ENCODE results near the gene SLC25A25.

DNA sequence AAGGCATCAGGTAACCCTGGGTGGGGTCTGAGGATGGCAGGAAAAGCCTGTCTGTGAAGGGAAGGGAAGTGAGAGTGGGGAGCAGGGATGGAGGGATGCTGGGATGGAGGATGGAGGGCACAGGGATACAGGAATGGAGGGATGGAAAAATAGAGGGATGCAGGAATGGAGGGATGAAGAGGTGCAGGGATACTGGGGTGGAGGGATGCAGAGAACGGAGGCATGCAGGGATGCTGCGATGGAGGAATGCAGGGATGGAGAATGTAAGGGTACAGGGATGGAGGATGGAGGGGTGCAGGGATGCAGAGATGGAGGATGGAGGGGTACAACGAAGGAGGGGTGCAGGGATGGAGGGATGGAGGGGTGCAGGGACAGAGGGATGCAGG, 50.4 kb downstream of the SLC25A25 start:
- TF ChIP-seq, protein P1, sequence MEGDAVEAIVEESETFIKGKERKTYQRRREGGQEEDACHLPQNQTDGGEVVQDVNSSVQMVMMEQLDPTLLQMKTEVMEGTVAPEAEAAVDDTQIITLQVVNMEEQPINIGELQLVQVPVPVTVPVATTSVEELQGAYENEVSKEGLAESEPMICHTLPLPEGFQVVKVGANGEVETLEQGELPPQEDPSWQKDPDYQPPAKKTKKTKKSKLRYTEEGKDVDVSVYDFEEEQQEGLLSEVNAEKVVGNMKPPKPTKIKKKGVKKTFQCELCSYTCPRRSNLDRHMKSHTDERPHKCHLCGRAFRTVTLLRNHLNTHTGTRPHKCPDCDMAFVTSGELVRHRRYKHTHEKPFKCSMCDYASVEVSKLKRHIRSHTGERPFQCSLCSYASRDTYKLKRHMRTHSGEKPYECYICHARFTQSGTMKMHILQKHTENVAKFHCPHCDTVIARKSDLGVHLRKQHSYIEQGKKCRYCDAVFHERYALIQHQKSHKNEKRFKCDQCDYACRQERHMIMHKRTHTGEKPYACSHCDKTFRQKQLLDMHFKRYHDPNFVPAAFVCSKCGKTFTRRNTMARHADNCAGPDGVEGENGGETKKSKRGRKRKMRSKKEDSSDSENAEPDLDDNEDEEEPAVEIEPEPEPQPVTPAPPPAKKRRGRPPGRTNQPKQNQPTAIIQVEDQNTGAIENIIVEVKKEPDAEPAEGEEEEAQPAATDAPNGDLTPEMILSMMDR (IDR thresholded peaks at IDR 0.05 in 2 of 3, conservative IDR thresholded peaks at IDR 0.05 in 1 of 3; ENCODE audit: control insufficient read depth in 2 of 3, extremely low read depth in 1 of 3, insufficient read depth in 1 of 3, low read depth in 3 of 3, low read length in 3 of 3): no peak
- TF ChIP-seq MTA3 (IDR thresholded peaks at IDR 0.05; ENCODE audit: borderline replicate concordance, low read length) (no peak), KDM1A (IDR thresholded peaks at IDR 0.05; ENCODE audit: borderline replicate concordance) (no peak), GABPA (IDR thresholded peaks at IDR 0.05; ENCODE audit: low read depth) (no peak), RFX5 (IDR thresholded peaks at IDR 0.05; ENCODE audit: low read depth, low read length) (no peak)
- TF ChIP-seq, protein P2, sequence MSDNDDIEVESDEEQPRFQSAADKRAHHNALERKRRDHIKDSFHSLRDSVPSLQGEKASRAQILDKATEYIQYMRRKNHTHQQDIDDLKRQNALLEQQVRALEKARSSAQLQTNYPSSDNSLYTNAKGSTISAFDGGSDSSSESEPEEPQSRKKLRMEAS (IDR thresholded peaks at IDR 0.05; ENCODE audit: low read depth, low read length): no peak

All from GM12878 (cell line).